NCI-H1930 (cell line): ENCODE results near the gene TMEM39A.

Experiments used
- DNase-seq, 2 experiments: peaks; one replicate each; lab custom pipeline; 2025; lab: John Stamatoyannopoulos, UW

The TMEM39A gene

GRCh38 chr3:119463171-119464169 lies at the start of gene TMEM39A:
TMEM39A (minus strand) TSS chr3:119463615; CDS start chr3:119462074, 1,541 bp downstream.
- peak; percentile 96 to 98 for DNase-seq

- DNase-seq: no peak
Observed at GRCh38 chr3:119510690-119511089, 47.3 kb upstream of the TMEM39A start.

- no peak for DNase-seq
Observed at GRCh38 chr3:119508172-119508845, 44.9 kb upstream of the TMEM39A start.

- no peak for DNase-seq
Observed at GRCh38 chr3:119507404-119507803, 44.0 kb upstream of the TMEM39A start.

GRCh38 chr3:119506631-119507030 lies 43.2 kb upstream of the TMEM39A start:
- no peak for DNase-seq

GRCh38 chr3:119500901-119501300 lies 37.5 kb upstream of the TMEM39A start:
- no peak for DNase-seq

- no peak for DNase-seq
Observed at GRCh38 chr3:119500265-119500664, 36.9 kb upstream of the TMEM39A start.

GRCh38 chr3:119498186-119499011 lies 35.0 kb upstream of the TMEM39A start, which contains the start of gene TIMMDC1:
TIMMDC1 (plus strand) TSS chr3:119498547; CDS start chr3:119498734, 187 bp downstream.
- DNase-seq: peak; percentile 92

GRCh38 chr3:119497820-119498185 lies 34.4 kb upstream of the TMEM39A start:
- no peak for DNase-seq

GRCh38 chr3:119494597-119494996 lies 31.2 kb upstream of the TMEM39A start:
- DNase-seq: no peak

GRCh38 chr3:119492810-119493209 lies 29.4 kb upstream of the TMEM39A start:
- no peak for DNase-seq

GRCh38 chr3:119492128-119492527 lies 28.7 kb upstream of the TMEM39A start:
- DNase-seq: no peak

- DNase-seq: no peak
Observed at GRCh38 chr3:119490153-119490552, 26.7 kb upstream of the TMEM39A start.

GRCh38 chr3:119485563-119485962 lies 22.1 kb upstream of the TMEM39A start:
- no peak for DNase-seq

- no peak for DNase-seq
Observed at GRCh38 chr3:119483101-119483500, 19.7 kb upstream of the TMEM39A start.

- DNase-seq: no peak
Observed at GRCh38 chr3:119481079-119481478, 17.7 kb upstream of the TMEM39A start.

- no peak for DNase-seq
Observed at GRCh38 chr3:119470866-119471265, 7.5 kb upstream of the TMEM39A start.

- DNase-seq: no peak
Observed at GRCh38 chr3:119469418-119470189, 6.2 kb upstream of the TMEM39A start.

GRCh38 chr3:119468041-119468440 lies 4.6 kb upstream of the TMEM39A start:
- DNase-seq: no peak

- DNase-seq: no peak
Observed at GRCh38 chr3:119457246-119457645, 6.2 kb downstream of the TMEM39A start.

GRCh38 chr3:119456469-119456868 lies 6.9 kb downstream of the TMEM39A start:
- no peak for DNase-seq
